NCI-H748 treated with DMSO at 0.1 percent for 48 hours (cell line): Measurements from ENCODE around the gene MMP14.

Experiments
- DNase-seq: peaks from one replicate; lab custom pipeline; 2025; lab: John Stamatoyannopoulos, UW

MMP14 gene

DNA sequence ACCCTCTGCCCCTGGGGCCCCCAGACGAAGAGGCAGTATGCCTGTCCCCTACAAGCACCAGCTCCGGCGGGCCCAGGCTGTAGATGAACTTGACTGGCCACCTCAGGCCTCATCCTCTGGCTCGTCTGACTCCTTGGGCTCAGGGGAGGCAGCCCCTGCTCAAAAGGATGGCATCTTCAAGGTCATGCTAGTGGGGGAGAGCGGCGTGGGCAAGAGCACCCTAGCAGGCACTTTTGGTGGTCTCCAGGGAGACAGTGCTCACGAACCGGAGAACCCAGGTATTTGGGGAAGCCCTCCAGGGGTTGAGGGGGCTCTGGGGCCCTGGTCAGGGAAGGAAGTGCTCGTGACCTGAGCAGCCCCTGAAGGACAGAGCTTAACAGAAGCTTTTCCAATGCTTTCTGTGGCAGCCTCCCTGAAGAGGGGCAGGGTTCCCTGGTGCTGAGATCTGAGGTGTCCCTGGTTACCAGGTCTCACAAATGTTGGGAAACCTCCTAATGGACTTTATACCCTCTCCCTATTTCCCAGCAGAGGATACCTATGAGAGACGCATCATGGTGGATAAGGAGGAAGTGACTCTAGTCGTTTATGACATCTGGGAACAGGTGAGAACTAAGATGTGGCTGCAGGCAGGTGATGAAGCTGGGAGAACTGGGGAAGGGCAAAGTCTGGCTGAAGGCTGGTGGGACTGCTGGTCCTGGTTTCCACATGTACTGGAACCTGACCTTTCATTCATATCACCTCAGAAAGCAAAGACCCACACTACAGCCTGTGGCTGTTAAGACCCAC, 48.5 kb downstream of the MMP14 start:
- no peak for DNase-seq

- no peak for DNase-seq
These were observed 49.6 kb downstream of the MMP14 start for GRCh38 chr14:22885975-22886374.

- peak; percentile 74 for DNase-seq
These were observed 50.3 kb downstream of the MMP14 start for GRCh38 chr14:22886500-22887259.

- peak; percentile 87 for DNase-seq
These were observed 51.0 kb downstream of the MMP14 start for GRCh38 chr14:22887260-22887989.

- no peak for DNase-seq
These were observed 51.6 kb downstream of the MMP14 start for GRCh38 chr14:22887990-22888378.

DNA sequence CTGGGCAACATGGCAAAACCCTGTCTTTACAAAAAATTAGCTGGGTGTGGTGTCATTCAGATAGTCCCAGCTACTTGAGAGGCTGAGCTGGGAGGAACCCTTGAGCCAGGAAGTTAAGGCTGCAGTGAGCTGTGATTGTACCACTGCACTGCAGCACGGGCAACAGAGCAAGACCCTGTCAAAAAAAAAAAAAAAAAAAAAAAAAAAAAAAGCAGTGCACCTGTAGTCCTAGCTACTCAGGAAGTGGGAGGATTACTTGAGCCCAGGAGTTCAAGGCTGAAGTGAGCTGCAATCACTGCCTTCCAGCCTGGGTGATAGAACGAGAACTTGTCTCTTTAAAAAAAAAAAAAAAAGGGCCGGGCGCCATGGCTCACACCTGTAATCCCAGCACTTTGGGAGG, 52.3 kb downstream of the MMP14 start:
- DNase-seq: no peak

- no peak for DNase-seq
These were observed 54.0 kb downstream of the MMP14 start for GRCh38 chr14:22890416-22890815.

GRCh38 chr14:22892488-22892887, 56.1 kb downstream of the MMP14 start:
- no peak for DNase-seq

DNA sequence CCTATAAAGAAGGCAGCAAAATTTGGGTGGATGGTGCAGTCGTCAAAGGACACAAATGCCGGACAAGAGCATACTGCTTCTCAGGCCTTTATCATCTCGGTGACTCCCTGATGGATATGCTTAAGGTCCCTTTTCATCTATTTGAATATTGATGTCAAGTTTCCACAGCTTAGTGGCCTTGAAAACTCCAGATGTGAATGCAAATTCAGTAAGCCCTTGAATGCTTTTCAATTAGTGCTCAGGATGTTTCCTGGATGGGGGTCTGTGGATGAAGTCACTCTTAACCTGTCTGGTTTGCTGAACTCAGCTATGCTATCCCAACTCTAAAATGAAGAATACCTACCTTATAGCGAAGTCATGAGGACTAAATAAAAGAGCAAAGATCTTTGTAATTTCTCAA, 57.3 kb downstream of the MMP14 start:
- DNase-seq: no peak

DNA sequence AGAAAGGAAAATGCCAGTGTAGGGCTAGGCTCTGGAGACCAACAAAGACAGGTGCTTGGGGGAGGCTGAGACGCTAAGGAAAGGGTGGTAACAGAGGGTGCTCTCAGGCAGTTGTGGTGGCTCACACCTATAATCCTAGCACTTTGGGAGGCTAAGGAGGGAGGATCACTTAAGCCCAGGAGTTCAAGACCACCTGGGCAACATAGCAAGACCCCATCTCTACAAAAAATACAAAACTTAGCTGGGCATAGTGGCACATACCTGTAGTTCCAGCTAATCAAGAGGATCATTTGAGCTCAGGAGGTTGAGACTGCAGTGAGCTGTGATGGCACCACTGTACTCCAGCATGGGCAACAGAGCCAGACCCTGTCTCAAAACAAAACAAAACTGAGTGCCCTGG, 59.0 kb downstream of the MMP14 start:
- no peak for DNase-seq

GRCh38 chr14:22896356-22896755, 60.0 kb downstream of the MMP14 start:
- DNase-seq: no peak

- DNase-seq: no peak
These were observed 60.4 kb downstream of the MMP14 start for GRCh38 chr14:22896760-22897159.

DNA sequence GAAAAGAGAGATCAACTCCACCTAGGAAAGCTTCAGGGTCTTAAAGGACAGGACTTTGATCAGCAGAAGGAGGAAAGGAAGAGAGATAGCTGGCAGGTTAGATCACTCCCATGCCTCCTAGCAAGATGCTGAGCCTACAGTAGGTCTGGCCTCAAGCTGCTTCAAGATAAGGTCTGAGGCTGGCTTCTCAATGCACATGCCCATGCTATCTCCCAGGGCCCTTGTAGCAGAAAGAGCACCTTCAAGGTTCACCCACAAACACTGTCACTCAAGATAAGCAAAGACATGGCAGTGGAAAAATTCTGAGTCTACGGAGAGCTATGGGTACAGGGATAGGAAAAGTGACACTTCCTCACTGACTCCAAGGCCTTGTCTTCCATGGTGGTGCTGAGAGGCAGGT, 61.0 kb downstream of the MMP14 start:
- no peak for DNase-seq
